NCI-H1092 treated with DMSO at 0.1 percent for 48 hours (cell line): Measurements from ENCODE around the gene HLA-DQA1.
"Not testable (repeated sequence)": the region's sequence is repeated elsewhere in the genome, so short reads cannot be mapped to it uniquely, and the experiment has no call there.

Experiments
- DNase-seq: peaks from one replicate; lab custom pipeline; 2025; lab: John Stamatoyannopoulos, UW

Gene HLA-DQA1

GRCh38 chr6:32637219-32637880 is at the start of gene HLA-DQA1:
Gene HLA-DQA1 (plus strand): TSS chr6:32637406. CDS start chr6:32637459, 53 bp downstream.
- DNase-seq = no peak

- DNase-seq = no peak
Measured at GRCh38 chr6:32588156-32588555, 49.0 kb upstream of the HLA-DQA1 start.

GRCh38 chr6:32589596-32590449 is 47.4 kb upstream of the HLA-DQA1 start, which contains the start of gene HLA-DRB1:
Gene HLA-DRB1 (minus strand): TSS chr6:32589848. CDS start chr6:32589742, 106 bp downstream.
- DNase-seq = no peak

DNA sequence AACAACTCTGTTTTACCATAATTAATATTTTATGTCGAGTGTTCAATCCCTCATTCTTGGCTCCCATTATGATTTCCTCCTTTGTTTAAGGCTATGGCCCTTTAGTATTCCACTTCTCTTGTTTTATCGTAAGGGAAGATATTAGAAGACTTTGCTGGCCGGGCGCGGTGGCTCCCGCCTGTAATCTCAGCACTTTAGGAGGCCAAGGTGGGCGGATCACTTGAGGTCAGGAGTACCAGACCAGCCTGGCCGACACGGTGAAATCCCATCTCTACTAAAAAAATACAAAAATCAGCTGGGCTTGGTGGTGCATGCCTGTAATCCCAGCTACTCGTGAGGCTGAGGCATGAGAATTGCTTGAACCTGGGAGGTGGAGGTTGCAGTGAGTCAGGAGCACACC is 46.5 kb upstream of the HLA-DQA1 start:
- DNase-seq = not testable (repeated sequence)

DNA sequence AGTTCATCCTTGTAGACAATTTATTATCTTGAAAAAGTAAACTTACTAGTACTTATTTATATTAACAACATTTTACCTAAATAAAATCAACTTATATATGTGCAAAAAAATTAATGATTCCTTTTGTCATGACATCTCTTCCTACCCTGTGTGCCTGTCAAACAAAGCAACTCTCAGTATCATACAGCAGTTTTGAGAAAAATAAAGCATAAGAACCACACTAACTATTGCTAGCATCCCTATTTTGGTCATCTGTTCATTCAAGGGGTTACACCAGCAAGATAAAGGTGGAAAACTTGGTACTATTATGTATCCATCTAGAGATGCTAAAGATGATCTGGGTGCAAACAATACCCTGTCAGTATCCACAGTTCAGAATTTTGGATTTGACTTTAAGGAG is 40.2 kb upstream of the HLA-DQA1 start:
- no peak for DNase-seq

GRCh38 chr6:32602383-32602782 is 34.8 kb upstream of the HLA-DQA1 start:
- no peak for DNase-seq

- no peak for DNase-seq
Measured at GRCh38 chr6:32603222-32603621, 34.0 kb upstream of the HLA-DQA1 start.

- no peak for DNase-seq
Measured at GRCh38 chr6:32603888-32604287, 33.3 kb upstream of the HLA-DQA1 start.

DNA sequence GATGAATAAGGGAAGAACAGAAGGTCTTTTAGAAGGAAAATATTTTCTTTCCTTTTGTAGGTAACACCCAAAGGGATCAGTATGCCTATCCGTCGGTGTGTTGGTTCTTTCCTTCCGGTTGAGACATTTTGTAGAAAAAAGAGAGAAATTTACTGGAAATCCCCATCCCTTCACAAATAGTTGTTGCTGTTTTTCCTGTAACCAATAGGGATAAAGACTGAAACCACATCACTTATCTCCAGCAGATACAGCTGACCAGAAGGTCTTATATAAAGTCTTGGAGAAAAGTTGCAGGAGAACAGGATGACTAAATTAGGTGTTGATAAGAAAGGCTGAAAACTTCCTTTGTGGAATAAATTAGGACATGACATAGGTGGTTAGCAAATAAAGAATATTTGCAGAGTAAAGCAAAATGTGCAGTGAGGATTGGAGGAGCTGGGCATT is 32.8 kb upstream of the HLA-DQA1 start:
- DNase-seq = no peak

DNA sequence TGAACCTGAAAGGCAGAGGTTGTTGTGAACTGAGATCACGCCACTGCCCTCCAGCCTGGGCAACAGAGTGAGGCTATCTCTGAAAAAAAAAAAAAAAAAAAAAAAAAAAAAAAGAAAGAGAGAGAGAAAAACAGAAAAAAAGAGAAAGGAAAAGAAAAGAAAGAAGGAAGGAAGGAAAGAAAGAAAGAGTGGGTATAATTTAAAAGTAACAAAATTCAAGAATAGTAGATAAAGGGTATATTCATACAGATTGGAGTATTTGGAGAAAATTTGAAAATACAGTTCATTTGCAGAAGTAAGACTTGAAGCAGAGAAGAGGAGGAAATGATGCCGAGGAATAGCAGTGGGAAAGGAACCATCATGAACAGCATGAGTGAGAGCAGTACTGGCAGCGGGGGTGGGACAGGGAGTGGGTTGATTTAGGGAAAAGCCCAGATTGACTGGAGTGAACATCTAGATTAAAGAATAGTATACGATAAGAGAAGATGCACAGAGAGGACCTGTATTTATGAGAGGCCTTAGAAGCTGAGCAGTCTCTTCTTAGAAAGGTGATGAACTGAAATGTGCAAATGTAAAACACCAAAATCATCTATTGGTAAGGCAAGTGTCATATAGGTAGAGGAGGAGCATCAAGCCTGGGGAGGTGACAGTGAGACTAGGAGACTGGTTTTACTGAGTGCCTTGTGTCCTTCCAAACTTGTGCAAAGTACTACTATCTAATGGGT is 29.8 kb upstream of the HLA-DQA1 start:
- DNase-seq = no peak

GRCh38 chr6:32607988-32608298 is 29.3 kb upstream of the HLA-DQA1 start:
- DNase-seq = no peak

GRCh38 chr6:32608362-32608761 is 28.8 kb upstream of the HLA-DQA1 start:
- DNase-seq = no peak

GRCh38 chr6:32609391-32609730 is 27.8 kb upstream of the HLA-DQA1 start:
- no peak for DNase-seq

- DNase-seq = peak; percentile 1
Measured at GRCh38 chr6:32609731-32610640, 27.2 kb upstream of the HLA-DQA1 start.

GRCh38 chr6:32610682-32611296 is 26.4 kb upstream of the HLA-DQA1 start:
- no peak for DNase-seq

DNA sequence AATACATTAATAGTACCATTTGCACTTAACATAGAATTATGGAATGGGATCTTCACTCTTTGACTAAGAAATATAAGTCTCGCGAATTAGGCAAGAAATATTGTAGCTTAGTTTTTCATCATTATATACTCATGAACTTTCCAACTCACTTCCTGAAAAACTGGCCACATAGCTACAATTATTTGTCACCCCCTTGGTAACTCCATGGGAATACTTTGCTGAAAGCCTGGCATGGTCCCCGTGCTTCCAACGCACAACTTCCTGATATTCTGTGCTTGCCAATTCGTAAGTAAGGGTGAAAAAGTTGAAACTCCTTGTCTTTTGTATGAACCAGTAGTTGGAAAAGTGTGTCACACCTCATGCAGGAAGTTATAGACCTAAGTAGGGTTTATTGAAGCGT is 23.7 kb upstream of the HLA-DQA1 start:
- no peak for DNase-seq

DNA sequence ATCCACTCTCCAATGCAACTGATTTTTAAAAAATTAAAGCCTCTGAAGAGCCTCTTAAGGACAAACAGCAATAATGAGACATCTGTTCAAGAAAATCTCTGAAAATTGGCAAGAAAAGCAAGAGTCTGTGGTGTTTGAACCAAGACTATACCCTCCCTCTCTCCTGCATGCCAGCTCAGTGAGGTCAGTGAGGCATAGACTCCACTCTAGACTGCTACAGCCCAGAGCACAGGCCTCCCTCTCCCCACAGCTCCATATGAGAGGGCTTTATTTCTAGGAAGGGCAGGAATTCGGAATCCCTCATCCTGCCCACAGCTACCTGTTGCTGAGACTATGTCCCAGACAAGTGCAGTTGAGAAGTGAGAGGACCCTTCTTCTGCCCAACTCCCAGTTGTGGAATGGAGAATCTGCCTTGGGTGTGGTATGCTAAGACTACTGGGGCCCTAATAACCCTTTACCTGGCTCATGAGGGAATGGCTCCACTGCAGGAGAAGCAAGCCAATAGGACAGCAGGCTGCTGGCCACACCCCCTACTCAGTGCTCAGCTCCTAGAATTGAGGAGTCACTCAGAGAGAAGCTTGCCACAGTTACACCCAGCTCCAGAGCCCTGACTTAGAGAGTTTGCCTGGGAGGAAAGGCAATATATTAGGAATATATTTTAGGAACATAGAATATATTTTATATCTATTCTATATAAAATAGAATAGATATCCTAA is 22.7 kb upstream of the HLA-DQA1 start:
- DNase-seq = no peak

GRCh38 chr6:32615885-32616532 is 21.2 kb upstream of the HLA-DQA1 start:
- no peak for DNase-seq

DNA sequence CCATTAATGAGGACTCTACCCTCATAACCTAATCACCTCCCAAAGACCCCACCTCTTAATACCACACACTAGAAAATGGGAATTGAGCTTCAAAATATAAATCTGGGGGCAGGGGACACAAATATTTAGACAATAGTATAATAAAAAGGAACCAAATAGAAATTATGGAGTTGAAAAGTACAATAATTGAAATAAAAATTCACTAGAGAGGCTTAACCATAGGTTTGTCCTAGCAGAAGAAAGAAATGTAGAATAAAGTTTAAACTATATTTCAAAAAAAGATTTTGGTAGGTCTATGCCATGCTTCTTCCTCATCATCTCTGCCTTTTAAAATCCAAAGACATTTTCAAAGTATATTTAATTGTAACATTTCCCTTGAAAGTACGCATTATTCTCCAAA is 19.5 kb upstream of the HLA-DQA1 start:
- no peak for DNase-seq

- no peak for DNase-seq
Measured at GRCh38 chr6:32621372-32621771, 15.8 kb upstream of the HLA-DQA1 start.
